ENCODE results near the gene LIN9.

The LIN9 gene

DNA sequence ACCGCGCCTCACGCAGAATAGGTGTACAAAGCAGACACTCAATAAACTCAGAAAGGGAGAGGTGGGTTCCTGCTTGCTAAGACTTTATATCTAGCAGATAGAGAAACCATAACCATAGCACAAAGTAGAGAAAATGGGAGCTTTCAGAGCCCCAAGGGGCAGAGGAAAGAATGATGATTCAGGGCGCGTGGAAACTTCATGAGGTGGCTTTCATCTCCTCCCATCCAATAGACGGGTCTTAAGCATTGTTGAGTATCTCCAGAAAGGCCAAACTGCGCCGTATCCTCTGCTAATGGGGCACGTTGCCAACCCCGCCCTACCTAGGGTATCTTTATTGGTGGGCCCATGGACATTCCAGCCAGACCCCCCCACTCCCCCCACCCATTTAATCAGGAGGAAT is 86.3 kb downstream of the LIN9 start:
- peak overlapping the region; percentile 45 for H3K4me3 ChIP-seq (ENCODE audit: low read depth, low read length)
- H3K27me3 ChIP-seq (ENCODE audit: control insufficient read depth, insufficient read depth, low read length): peaks cover 24% of the 10 kb centered on the region
- H3K4me1 ChIP-seq (ENCODE audit: control insufficient read depth, insufficient read depth, low read length): peaks cover 5% of the 10 kb centered on the region
- H3K36me3 ChIP-seq (ENCODE audit: control insufficient read depth, insufficient read depth, low read length): no peaks in the 10 kb centered on the region
- H3K9ac ChIP-seq (ENCODE audit: low read depth, low read length): no peak overlapping the region
- H3K9me3 ChIP-seq (ENCODE audit: control insufficient read depth, insufficient read depth, low read length): no peaks in the 10 kb centered on the region

DNA sequence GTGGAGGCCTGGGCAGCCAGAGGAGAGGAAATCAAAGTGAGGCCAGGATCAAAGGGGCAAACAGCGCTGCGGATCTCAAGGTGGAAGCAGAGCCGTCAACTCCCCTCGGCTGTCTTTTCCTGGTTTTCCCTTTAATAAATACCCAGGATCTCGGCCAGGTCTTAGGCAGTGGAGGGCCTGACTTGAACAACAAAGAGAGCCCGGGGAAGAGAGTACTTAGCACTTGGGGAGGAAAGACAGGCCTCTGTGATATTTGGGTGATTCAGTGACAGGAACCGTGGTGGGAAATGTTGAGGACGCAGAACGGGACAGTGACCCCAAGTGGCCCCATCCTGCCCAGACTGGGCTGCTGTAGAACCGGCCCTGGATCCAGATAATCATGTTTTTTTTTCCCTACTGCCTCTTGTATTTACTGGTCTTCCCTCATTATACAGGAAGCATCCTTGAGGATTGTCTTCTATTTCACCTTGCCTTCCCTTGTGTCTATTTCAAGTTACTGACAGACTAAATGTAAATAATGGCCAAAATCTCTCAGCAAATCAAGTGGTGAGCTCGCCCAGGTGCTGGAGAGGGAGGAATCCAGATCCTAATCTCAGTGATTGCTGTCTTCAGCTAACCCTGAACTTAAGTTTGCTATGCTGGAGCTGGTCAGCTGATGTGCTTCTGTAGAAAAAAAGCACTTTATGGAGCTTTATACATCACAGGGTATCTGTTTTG is 88.3 kb downstream of the LIN9 start:
- Histone ChIP-seq H3K4me3 (ENCODE audit: low read depth, low read length) (no peak overlapping the region), H3K9ac (ENCODE audit: low read depth, low read length) (no peak overlapping the region), H3K36me3 (ENCODE audit: control insufficient read depth, insufficient read depth, low read length) (no peaks in the 10 kb centered on the region), H3K9me3 (ENCODE audit: control insufficient read depth, insufficient read depth, low read length) (no peaks in the 10 kb centered on the region), H3K27me3 (ENCODE audit: control insufficient read depth, insufficient read depth, low read length) (peaks cover 20% of the 10 kb centered on the region), H3K4me1 (ENCODE audit: control insufficient read depth, insufficient read depth, low read length) (peaks cover 5% of the 10 kb centered on the region)

GRCh38 chr1:226217273-226217672 is 91.7 kb downstream of the LIN9 start:
- Histone ChIP-seq H3K27me3 (ENCODE audit: control insufficient read depth, insufficient read depth, low read length) (peaks cover 3% of the 10 kb centered on the region), H3K9me3 (ENCODE audit: control insufficient read depth, insufficient read depth, low read length) (no peaks in the 10 kb centered on the region), H3K4me1 (ENCODE audit: control insufficient read depth, insufficient read depth, low read length) (peaks cover 9% of the 10 kb centered on the region), H3K36me3 (ENCODE audit: control insufficient read depth, insufficient read depth, low read length) (no peaks in the 10 kb centered on the region), H3K9ac (ENCODE audit: low read depth, low read length) (no peak overlapping the region), H3K4me3 (ENCODE audit: low read depth, low read length) (no peak overlapping the region)

DNA sequence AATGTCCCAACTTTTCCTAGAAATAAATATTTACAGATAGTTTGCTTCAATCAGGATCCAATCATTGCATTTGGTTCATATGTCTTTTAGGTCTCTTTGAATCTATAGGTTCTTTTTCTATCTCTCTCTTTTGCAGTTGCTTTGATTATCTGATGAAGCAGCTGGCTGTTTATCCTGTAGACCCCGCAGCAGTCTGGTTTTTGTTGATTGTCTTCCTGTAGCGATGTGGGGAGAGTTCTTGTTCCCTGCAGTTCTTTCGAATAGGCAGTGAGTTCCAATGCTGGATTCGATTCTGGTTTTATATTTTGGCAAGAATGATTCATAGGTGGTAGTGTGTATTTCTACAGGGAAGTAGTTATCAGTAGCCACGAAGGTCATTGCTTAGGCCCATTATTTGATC is 92.9 kb downstream of the LIN9 start:
- H3K36me3 ChIP-seq (ENCODE audit: control insufficient read depth, insufficient read depth, low read length): no peaks in the 10 kb centered on the region
- peaks cover 12% of the 10 kb centered on the region for H3K4me1 ChIP-seq (ENCODE audit: control insufficient read depth, insufficient read depth, low read length)
- no peak overlapping the region for H3K9ac ChIP-seq (ENCODE audit: low read depth, low read length)
- no peaks in the 10 kb centered on the region for H3K9me3 ChIP-seq (ENCODE audit: control insufficient read depth, insufficient read depth, low read length)
- H3K27me3 ChIP-seq (ENCODE audit: control insufficient read depth, insufficient read depth, low read length): no peaks in the 10 kb centered on the region
- no peak overlapping the region for H3K4me3 ChIP-seq (ENCODE audit: low read depth, low read length)

DNA sequence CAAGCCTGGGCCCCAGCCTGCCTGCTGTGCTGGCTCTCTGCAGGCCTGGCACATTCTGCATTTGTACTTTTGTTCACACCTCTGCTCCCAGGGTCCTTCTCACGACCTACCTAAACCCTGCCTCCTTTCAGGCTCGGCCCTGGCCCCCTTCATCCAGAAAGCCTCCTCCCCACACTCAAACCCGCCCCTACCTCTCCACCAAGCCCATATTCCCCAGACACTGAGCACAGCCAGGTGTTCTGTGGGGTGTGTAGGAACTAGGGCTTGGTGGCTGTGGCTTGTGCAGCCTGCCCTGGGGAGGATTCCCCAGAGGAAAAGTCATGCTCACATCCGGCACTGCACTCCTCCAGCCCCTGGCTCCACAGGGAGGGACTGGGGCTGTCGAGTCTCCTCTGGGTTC is 93.7 kb downstream of the LIN9 start:
- Histone ChIP-seq H3K27me3 (ENCODE audit: control insufficient read depth, insufficient read depth, low read length) (no peaks in the 10 kb centered on the region), H3K9ac (ENCODE audit: low read depth, low read length) (no peak overlapping the region), H3K4me3 (ENCODE audit: low read depth, low read length) (no peak overlapping the region), H3K4me1 (ENCODE audit: control insufficient read depth, insufficient read depth, low read length) (peaks cover 15% of the 10 kb centered on the region), H3K36me3 (ENCODE audit: control insufficient read depth, insufficient read depth, low read length) (no peaks in the 10 kb centered on the region), H3K9me3 (ENCODE audit: control insufficient read depth, insufficient read depth, low read length) (no peaks in the 10 kb centered on the region)

DNA sequence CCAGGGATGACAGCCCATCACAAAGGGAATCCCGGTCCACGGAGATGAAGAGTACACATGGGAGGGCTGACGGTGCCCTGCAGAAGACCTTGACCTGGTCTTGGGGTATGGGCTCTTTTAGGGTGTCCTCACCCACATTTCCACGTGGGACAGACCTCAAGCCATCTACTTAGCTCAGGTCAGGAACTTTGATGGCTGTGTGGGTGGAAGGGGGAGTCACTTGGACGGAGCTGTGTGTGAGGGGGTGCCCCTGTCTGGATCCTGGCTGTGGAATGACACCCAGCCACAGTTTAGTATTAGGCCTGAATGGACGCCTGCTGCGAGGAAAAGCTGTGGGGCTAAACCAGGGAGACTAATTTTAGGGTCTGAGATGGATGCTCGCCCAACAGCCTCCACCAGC is 96.4 kb downstream of the LIN9 start:
- no peak overlapping the region for H3K9ac ChIP-seq (ENCODE audit: low read depth, low read length)
- H3K36me3 ChIP-seq (ENCODE audit: control insufficient read depth, insufficient read depth, low read length): no peaks in the 10 kb centered on the region
- H3K27me3 ChIP-seq (ENCODE audit: control insufficient read depth, insufficient read depth, low read length): peaks cover 3% of the 10 kb centered on the region
- no peaks in the 10 kb centered on the region for H3K9me3 ChIP-seq (ENCODE audit: control insufficient read depth, insufficient read depth, low read length)
- H3K4me1 ChIP-seq (ENCODE audit: control insufficient read depth, insufficient read depth, low read length): peaks cover 19% of the 10 kb centered on the region
- no peak overlapping the region for H3K4me3 ChIP-seq (ENCODE audit: low read depth, low read length)

DNA sequence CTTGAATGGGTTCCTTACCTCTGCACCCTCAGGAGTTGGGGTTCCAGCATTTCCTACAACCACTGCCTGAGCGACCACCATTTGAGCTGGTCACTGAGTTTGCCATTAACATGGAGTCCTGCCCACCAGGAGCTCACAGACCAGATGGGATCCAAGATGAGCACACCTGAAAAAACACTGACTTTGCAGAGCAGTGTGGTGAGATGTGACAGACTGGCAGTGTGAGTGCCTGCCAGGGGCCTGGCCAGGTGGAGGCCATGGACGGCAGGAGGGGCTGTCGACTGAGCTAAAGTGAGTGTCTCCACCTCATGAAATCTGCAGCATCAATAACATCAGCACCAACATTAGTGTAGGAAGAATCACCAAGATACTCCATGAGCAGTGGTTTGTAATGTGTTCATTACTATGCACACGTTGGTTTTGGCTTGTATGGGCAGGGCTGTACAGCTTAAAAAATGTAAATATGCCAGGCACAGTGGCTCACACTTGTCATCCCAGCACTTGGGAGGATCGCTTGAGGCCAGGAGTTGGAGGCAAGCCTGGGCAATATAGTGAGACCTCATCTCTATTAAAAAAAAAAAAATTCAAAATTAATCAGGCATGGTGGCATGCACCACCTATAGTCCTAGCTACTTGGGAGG is 97.7 kb downstream of the LIN9 start:
- Histone ChIP-seq H3K36me3 (ENCODE audit: control insufficient read depth, insufficient read depth, low read length) (no peaks in the 10 kb centered on the region), H3K9me3 (ENCODE audit: control insufficient read depth, insufficient read depth, low read length) (no peaks in the 10 kb centered on the region), H3K4me3 (ENCODE audit: low read depth, low read length) (peak overlapping the region; percentile 5), H3K4me1 (ENCODE audit: control insufficient read depth, insufficient read depth, low read length) (peaks cover 19% of the 10 kb centered on the region), H3K27me3 (ENCODE audit: control insufficient read depth, insufficient read depth, low read length) (peaks cover 3% of the 10 kb centered on the region), H3K9ac (ENCODE audit: low read depth, low read length) (no peak overlapping the region)

GRCh38 chr1:226210571-226211176 is 98.3 kb downstream of the LIN9 start:
- Histone ChIP-seq H3K4me1 (ENCODE audit: control insufficient read depth, insufficient read depth, low read length) (peaks cover 19% of the 10 kb centered on the region), H3K9ac (ENCODE audit: low read depth, low read length) (no peak overlapping the region), H3K4me3 (ENCODE audit: low read depth, low read length) (peak overlapping the region; percentile 5), H3K36me3 (ENCODE audit: control insufficient read depth, insufficient read depth, low read length) (no peaks in the 10 kb centered on the region), H3K9me3 (ENCODE audit: control insufficient read depth, insufficient read depth, low read length) (no peaks in the 10 kb centered on the region), H3K27me3 (ENCODE audit: control insufficient read depth, insufficient read depth, low read length) (peaks cover 3% of the 10 kb centered on the region)

DNA sequence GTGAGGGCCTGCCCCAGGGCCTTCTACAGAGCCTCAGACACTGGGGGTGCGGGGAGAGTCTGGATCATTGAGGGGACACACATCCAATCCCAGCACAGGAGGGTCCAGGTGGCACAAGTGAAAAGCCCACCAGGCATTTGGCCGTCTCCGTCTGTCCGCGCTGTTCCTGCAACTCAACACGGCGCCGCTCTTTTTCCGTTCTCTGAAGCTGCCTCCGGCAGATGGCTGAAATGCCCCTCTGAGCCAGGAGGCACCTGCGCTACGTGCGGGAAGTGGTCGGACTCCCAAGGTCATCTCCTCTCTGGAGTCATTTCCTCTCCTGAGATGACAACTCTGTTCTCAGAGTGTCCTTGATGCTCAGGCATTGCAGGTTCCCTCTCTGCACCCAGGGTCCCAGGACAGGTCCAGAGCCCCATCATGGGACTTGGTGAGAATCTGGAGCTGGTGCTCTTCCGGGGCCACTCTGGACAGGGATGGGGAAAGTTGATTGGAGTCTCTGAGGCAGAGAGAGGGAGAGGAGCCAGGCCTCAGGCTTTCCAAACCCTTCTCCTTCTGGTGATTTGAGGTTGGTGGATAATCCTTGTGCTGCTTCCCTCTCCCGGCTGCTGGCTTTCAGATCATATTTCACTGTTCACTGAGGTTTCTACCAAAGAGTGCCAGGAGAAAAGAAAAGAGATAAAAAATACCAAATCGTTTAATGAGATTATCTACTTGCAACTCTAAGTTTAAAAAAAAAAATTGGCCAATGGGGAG is 99.5 kb downstream of the LIN9 start:
- Histone ChIP-seq H3K9ac (ENCODE audit: low read depth, low read length) (no peak overlapping the region), H3K4me1 (ENCODE audit: control insufficient read depth, insufficient read depth, low read length) (peaks cover 19% of the 10 kb centered on the region), H3K36me3 (ENCODE audit: control insufficient read depth, insufficient read depth, low read length) (no peaks in the 10 kb centered on the region), H3K4me3 (ENCODE audit: low read depth, low read length) (no peak overlapping the region), H3K9me3 (ENCODE audit: control insufficient read depth, insufficient read depth, low read length) (no peaks in the 10 kb centered on the region), H3K27me3 (ENCODE audit: control insufficient read depth, insufficient read depth, low read length) (peaks cover 3% of the 10 kb centered on the region)

GRCh38 chr1:226207048-226207447 is 101.9 kb downstream of the LIN9 start:
- Histone ChIP-seq H3K27me3 (ENCODE audit: control insufficient read depth, insufficient read depth, low read length) (peaks cover 3% of the 10 kb centered on the region), H3K9ac (ENCODE audit: low read depth, low read length) (no peak overlapping the region), H3K9me3 (ENCODE audit: control insufficient read depth, insufficient read depth, low read length) (no peaks in the 10 kb centered on the region), H3K4me3 (ENCODE audit: low read depth, low read length) (no peak overlapping the region), H3K36me3 (ENCODE audit: control insufficient read depth, insufficient read depth, low read length) (no peaks in the 10 kb centered on the region), H3K4me1 (ENCODE audit: control insufficient read depth, insufficient read depth, low read length) (peaks cover 18% of the 10 kb centered on the region)

DNA sequence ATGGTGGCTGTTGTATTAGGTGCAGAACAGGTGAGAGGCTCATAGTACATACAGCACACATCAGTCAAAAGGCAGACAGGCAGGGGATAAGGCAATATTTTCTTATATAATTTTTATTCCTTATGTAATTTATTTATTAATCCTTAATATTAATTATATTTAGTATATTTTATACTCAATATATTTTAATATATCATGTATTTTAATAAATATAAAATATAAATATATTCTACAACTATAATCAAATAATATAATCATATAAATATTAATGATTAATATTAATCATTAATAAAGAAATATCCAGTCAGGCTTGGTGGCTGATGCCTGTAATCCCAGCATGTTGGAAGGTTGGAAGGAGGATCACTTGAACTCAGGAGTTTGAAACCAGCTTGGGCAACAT is 104.8 kb downstream of the LIN9 start:
- Histone ChIP-seq H3K4me1 (ENCODE audit: control insufficient read depth, insufficient read depth, low read length) (peaks cover 3% of the 10 kb centered on the region), H3K9me3 (ENCODE audit: control insufficient read depth, insufficient read depth, low read length) (no peaks in the 10 kb centered on the region), H3K36me3 (ENCODE audit: control insufficient read depth, insufficient read depth, low read length) (no peaks in the 10 kb centered on the region), H3K27me3 (ENCODE audit: control insufficient read depth, insufficient read depth, low read length) (no peaks in the 10 kb centered on the region), H3K4me3 (ENCODE audit: low read depth, low read length) (no peak overlapping the region), H3K9ac (ENCODE audit: low read depth, low read length) (no peak overlapping the region)

All from iPS-15b (cell line).